ENCODE measurements around the gene SALL3. TPM values are rescaled to one million over a fixed set of nuclear protein-coding genes. Genes with fewer than 3 reads are reported as not detected.

Gene SALL3
- not detected in 2 replicates for total RNA-seq (ENCODE audit: low replicate concordance)

GRCh38 chr18:78979730-78980278 is at the start of gene SALL3:
TSS of gene SALL3 (plus strand) at chr18:78979818. CDS start at chr18:78980275, 457 bp downstream.

Other genes with a start within 250 kb of the SALL3 start
- gene ATP9B, start 89.6 kb downstream of the SALL3 start, total RNA-seq (ENCODE audit: low replicate concordance): 21.4 and 50.5 TPM in 2 replicates

Measured in smooth muscle cell of the coronary artery (primary cell).